ENCODE data around the gene ABHD17B.
"Not testable (repeated sequence)": the region's sequence is repeated elsewhere in the genome, so short reads cannot be mapped to it uniquely, and the experiment has no call there.

ABHD17B gene

GRCh38 chr9:71915495-71915894 lies 4.5 kb upstream of the ABHD17B start:
- no peak for DNase-seq

DNA sequence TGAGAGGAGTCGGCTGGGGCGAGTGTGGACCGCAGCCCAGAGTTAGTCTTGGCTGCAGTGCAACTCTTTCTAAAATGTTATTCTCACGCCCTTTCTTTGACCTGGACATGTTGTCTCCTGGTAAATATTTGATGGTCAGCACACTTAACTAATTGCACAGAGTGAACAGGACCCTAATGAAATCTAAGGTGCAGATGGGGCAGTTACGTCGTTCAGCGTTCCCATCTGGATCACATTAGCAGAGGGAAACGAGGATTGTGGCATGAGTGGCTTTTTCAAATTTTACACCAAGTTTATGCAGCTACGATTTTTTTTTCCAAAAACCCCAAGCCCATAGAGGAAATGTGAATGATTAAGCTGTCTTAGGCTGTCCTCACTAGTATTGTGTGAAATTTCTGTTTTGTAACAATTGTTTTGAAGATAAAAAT lies 929 bp upstream of the ABHD17B start:
- no peak for DNase-seq

DNA sequence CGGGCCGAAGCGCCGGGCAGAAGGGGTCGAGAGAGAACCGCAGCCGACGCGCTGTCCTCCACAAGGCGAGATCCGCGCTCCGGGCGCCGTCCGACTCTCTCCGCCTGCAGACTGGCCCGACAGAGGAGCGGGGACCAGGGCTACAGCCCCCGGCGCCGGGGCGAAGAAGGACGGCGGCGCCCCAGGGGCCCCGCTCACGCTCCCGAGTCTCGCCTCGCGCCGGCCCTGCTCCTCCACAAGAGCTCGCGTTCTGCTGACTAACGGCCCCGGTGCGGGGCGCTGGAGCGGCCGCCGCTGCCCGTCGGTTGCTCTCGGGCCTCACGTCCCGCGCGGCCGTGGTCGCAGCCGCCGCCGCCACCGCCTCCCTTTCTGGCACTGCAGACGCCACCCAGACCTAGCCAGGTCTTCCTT lies 338 bp downstream of the ABHD17B start:
- no peak for DNase-seq

DNA sequence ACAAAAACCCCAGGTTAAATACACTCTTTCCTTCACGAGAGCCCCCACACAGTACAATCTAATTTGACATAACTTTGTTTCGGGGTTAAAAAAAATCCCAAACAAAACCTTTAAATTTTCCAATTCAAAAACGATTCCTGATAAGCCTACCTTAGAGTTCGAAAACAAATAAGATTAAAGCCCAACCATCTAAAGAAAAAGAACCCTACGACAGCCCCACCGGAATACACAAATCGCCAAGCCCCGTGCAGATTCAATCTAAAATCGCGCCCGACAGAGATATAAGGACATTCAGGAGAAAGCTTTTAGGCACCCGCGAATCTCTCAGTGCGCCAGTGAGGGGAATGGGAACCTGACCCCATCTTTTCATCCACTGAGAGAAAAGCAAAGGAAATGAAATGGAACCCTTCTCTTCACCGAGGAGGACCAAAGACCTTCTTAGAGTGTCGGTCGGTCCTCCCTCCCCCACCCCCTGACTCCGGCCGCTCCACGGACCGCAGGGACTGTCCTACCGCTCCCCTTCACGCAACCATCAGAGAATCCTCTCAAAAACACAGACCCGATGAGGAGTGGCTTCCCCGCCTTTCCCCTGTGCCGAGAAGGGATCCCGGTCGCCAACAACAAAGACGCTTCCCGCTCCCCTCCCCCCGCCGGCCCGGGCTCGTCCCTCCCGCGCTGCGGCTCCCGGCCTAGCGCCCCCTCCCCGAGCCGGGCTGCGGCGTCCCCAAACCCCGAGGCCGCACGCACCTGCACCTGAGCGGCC lies 925 bp downstream of the ABHD17B start:
- DNase-seq: peak; percentile 1 to 16

- no peak for DNase-seq
Measured at GRCh38 chr9:71908825-71909224, 2.2 kb downstream of the ABHD17B start.

GRCh38 chr9:71904076-71904475 lies 6.9 kb downstream of the ABHD17B start:
- DNase-seq: no peak

GRCh38 chr9:71901695-71902597 lies 9.0 kb downstream of the ABHD17B start:
- no peak for DNase-seq

DNA sequence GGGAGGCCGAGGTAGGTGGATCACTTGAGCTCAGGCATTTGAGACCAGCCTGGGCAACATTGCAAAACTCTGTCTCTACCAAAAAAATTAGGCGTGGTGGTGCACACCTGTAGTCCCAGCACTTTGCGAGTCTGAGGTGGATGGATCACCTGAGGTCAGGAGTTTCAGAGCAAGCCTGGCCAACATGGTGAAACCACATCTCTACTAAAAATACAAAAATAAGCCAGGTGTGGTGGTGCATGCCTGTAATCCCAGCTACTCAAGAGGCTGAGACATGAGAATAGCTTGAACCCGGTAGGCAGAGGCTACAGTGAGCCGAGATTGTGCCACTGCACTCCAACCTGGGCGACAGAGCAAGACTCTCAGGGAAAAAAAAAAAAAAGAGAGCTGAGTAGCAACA lies 12.2 kb downstream of the ABHD17B start:
- DNase-seq: not testable (repeated sequence)

DNA sequence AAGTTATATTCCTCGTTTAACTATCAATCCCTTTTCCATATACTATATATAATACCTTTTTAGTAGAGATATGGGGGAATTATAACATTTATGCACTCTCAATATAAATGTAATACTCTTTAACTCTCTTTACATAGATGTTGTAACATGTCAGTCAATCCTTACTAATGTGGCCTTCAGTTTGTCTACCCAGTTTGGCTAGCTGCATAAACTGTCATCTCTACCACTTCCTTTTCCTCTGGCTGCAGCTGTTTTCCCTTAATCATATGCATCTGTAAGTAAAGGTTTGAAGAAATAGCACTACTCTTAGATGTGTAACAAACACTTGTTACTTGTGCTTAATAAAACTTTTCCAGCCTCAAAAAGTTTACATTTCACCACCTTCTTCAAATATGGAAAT lies 13.4 kb downstream of the ABHD17B start:
- DNase-seq: no peak

GRCh38 chr9:71896761-71897160 lies 14.2 kb downstream of the ABHD17B start:
- DNase-seq: no peak

DNA sequence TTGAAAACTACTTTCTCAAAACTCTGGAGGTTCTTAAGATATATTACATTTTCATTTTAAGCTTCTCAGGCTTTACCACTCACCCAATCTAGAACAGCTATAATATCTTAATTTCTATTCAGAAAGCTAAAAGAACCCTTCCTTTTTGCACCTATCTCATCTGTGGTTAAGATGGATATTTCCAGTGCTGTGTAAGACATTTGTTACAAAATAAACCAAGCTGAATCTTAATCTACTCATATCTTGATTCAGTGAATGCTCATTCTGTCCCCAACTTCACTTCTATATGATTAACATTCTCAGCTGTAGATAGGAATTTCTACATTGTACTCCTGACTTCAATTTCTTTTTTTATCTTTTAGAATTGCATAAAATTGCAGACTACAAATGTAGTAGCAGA lies 15.0 kb downstream of the ABHD17B start:
- no peak for DNase-seq

- no peak for DNase-seq
Measured at GRCh38 chr9:71895117-71895516, 15.9 kb downstream of the ABHD17B start.

DNA sequence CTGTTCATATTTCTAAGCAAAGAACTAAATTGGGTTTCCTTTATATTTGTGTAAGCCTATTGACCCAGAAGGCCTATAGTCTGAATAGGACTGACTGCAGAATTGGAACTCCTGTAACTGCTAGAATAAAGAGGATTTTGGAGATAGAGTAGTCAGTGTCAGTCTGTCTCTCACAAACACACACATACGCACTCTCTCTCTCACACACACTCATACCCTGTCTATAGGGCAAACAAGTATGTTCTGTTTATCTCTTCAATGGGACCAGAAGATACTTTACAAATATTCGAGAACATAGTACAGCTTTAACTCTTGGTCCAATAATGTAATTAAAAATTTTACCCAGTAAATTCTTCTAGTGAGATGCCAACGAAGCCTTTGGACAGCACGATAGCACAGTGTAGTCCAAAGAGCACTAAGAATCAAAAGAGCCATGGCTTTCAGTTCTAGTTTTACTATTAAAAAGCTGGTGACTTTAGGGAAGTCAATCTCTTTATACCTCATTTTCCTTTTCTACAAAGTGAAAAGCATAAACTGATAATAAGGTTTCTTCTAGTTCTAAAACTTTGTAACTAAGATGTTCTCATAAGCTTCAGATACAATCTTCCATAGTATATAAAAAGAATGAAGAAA lies 19.3 kb downstream of the ABHD17B start:
- no peak for DNase-seq

DNA sequence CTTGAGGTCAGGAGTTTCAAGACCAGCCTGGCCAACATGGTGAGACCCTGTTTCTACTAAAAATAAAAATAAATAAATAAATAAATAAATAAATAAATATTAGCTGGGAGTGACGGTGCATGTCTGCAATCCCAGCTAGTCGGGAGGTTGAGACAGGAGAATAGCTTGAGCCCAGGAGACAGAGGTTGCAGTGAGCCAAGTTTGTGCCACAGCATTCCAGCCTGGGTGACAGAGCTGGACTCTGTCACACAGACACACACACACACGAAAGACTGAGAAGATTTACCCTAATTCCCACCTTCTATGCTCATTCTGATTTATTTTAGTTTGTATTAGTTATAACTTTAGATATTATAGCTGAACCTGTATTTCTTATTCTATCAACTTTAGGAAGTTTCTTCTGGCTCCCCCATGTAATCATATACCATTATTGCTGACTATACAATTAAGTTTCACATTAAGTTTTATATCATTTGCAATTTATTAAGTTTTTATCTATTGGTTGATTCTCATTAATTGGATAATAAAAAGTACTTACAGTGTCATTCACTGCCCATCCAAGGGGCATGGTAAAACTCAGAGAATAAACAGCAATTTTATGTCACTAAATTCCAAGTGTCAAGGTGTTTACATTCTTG lies 20.8 kb downstream of the ABHD17B start:
- no peak for DNase-seq

GRCh38 chr9:71887362-71887761 lies 23.6 kb downstream of the ABHD17B start:
- no peak for DNase-seq

DNA sequence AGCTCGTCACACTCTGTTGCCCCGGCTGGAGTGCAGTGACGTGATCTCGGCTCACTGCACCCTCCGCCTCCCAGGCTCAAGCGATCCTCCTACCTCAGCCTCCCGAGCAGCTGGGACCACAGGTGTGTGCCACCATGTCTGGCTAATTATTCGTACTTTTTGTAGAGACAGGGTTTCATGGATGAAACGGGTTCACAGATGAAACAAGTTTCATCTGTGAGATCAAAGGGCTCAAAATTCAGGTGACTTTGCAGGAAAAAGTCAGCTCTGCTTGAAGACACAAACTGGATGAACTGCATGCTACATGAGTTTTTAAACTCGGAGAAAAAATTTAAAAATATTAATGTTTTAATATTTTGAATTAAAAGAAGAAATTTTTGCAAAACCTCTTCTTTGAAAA lies 24.5 kb downstream of the ABHD17B start:
- DNase-seq: no peak

DNA sequence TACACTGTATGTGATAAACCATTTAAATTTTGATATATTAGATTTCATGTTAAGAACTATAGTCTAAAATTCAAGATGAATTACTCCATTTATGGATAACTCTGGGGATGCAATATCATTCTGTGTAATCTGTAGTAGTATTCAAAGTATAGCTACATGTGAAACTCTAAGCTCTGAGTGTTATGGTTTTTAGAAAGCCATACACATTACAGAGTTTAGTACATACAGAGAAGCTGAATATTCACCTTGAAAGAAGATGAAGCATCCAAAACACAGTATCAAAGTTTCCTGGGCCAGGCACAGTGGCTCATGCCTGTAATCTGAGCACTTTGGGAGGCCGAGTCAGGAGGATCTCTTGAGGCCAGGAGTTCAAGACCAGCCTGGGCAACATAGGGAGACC lies 25.0 kb downstream of the ABHD17B start:
- no peak for DNase-seq

- no peak for DNase-seq
Measured at GRCh38 chr9:71885467-71885866, 25.5 kb downstream of the ABHD17B start.

DNA sequence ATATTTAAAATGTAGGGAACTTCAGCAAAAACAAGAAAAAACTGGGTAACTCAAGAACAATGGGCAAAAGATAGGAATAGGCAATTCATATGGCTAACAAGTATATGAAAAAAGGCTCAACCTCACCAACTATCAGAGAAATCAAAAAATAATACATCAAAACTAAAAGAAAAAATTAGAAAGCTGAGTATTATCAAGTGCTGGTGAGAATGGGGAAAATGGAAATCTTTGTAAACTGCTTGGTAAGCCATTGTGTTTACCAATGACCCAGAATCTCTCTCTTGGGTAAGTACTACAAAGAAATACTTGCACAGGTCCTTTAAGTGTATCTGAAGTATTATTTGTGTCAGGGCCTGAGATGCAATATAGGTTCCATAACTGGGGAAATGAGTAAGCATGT lies 27.0 kb downstream of the ABHD17B start:
- no peak for DNase-seq

GRCh38 chr9:71879644-71880174 lies 31.3 kb downstream of the ABHD17B start:
- DNase-seq: no peak

DNA sequence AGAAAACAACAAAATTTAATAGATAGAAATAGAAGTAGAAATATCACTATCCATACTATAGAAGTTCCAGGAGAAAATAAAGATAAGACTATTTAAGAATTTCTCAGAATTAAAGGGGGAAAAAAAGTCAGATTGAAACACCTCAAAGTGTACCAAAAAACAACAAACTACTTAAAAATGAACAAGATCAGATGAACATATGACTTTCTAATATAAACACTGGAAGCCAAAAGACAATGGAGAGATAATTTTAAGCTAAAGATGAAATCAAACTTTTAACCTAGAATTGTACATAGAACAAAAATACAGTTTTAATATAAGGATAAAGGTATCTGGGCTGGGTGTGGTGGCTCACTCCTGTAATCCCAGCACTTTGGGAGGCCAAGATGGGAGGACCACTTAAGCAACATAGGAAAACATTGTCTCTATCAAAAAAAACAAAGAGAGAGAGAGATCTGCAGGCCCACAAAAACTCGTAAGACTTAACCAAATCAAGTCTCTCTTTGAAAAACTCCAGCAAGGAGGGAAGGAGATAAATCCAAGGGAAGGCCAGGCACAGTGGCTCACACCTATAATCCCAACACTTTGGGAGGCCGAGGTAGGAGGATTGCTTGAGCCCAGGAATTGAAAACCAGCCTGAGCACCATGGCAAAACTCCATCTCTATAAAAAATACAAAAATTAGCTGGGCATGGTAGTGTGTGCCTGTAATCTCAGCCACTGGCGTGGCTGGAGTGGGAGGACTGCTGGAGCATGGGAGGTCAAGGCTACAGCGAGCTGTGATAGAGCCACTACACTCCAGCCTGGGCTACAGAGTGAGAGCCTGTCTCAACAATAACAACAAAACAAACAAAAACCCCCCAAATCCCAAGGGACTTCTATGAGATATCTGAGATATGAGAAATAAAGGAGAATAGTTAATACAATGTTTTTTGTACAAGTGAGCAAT lies 32.4 kb downstream of the ABHD17B start:
- no peak for DNase-seq

- no peak for DNase-seq
Measured at GRCh38 chr9:71876829-71877228, 34.2 kb downstream of the ABHD17B start.

Data from NCI-H446 (cell line).